Measurements from ENCODE around the gene GRIN3B.
A peak's percentile ranks its signal among the peaks of the same experiment; 100 is the strongest.

The GRIN3B gene

GRCh38 chr19:990746-991145 lies 9.5 kb upstream of the GRIN3B start:
- CTCF ChIA-PET: interaction anchor here (1.0 to 1.1 kb wide), 2 partner anchors 221 to 254 kb away, joined by 3 read pairs; no protein-coding TSS in a partner anchor
- POLR2A ChIA-PET: no interaction called here
- 0 out of 2 replicates have a peak, but pooled peaks have one; percentile 14 for TF ChIP-seq HIC1 (tag by site-specific recombination; IDR thresholded peaks at IDR 0.05)
- TF ChIP-seq TSHZ1 (tag by site-specific recombination; IDR thresholded peaks at IDR 0.05; ENCODE audit: borderline replicate concordance): no peak
- TF ChIP-seq ZNF837 (tag by site-specific recombination; IDR thresholded peaks at IDR 0.05): no peak
- no peak for TF ChIP-seq REST (tag by site-specific recombination; IDR thresholded peaks at IDR 0.05)
- TF ChIP-seq ZNF24 (tag by site-specific recombination; IDR thresholded peaks at IDR 0.05): no peak
- TF ChIP-seq ZBTB49 (tag by site-specific recombination; IDR thresholded peaks at IDR 0.05; ENCODE audit: low read depth): no peak
- TF ChIP-seq MEIS1 (CRISPR knock-in tag; IDR thresholded peaks at IDR 0.05; ENCODE audit: borderline replicate concordance): no peak
- peak; percentile 26; the same call in 1 of the 2 replicates for TF ChIP-seq BCL11B (tag by site-specific recombination; IDR thresholded peaks at IDR 0.05; ENCODE audit: low read depth)
- TF ChIP-seq ZBTB6 (tag by site-specific recombination; IDR thresholded peaks at IDR 0.05): no peak
- Histone ChIP-seq H3K27ac (ENCODE audit: extremely low read depth, low read depth, low read length) (no peak overlapping the region), H3K4me1 (ENCODE audit: control insufficient read depth, insufficient read depth, low read length) (no peaks in the 10 kb centered on the region), H3K36me3 (ENCODE audit: control insufficient read depth in 2 of 2, insufficient read depth in 1 of 2, low read length in 2 of 2) (peaks cover 9 to 77% of the 10 kb centered on the region in 2 experiments; a peak in 2 of 3 replicates), H3K9me3 (ENCODE audit: control insufficient read depth, insufficient read depth, low read depth, low read length) (no peaks in the 10 kb centered on the region), H3K4me3 (ENCODE audit: low read depth, low read length) (no peak overlapping the region)
